Dendritic cell treated with granulocyte-macrophage colony-stimulating factor and Interleukin-4, amounts not matched to agents 40 ng/mL and 50 ng/mL, for 4 days (primary cell): Measurements from ENCODE around the gene FAM229B.
"Not testable (repeated sequence)": the region's sequence is repeated elsewhere in the genome, so short reads cannot be mapped to it uniquely, and the experiment has no call there.

Source experiments
- H3K27ac Mint-ChIP-seq: one replicate; pipeline ENCODE4 v1.8.0; 2022; ENCODE audit warnings: mild to moderate bottlenecking, mixed read lengths
- H3K27me3 Mint-ChIP-seq: one replicate; pipeline ENCODE4 v1.8.0; 2022; ENCODE audit warnings: mild to moderate bottlenecking, mixed read lengths
- H3K36me3 Mint-ChIP-seq: one replicate; pipeline ENCODE4 v1.8.0; 2022; ENCODE audit warnings: low read depth, mixed read lengths
- H3K4me1 Mint-ChIP-seq: one replicate; pipeline ENCODE4 v1.8.0; 2022; ENCODE audit warnings: low read depth, mixed read lengths
- H3K4me3 Mint-ChIP-seq: one replicate; pipeline ENCODE4 v1.8.0; 2022; ENCODE audit warnings: mild to moderate bottlenecking, moderate library complexity, mixed read lengths
- H3K9me3 Mint-ChIP-seq: one replicate; pipeline ENCODE4 v1.8.0; 2022; ENCODE audit warnings: mixed read lengths
- intact Hi-C: fragments of 100-400 bp; cut with micrococcal nuclease; formaldehyde crosslinking; loops from one replicate; pipeline ENCODE4 v1.15.0; 2022

FAM229B gene

GRCh38 chr6:112087916-112088315 is 525 bp downstream of the FAM229B start:
- H3K27ac Mint-ChIP-seq, result no peak overlapping the region
- intact Hi-C loops, result loop anchor here (1.0 kb wide), 1 partner anchor 75 kb away; no protein-coding TSS in a partner anchor
- no peaks in the 10 kb centered on the region for H3K9me3 Mint-ChIP-seq
- no peak overlapping the region for H3K4me3 Mint-ChIP-seq
- H3K36me3 Mint-ChIP-seq, result no peaks in the 10 kb centered on the region
- H3K27me3 Mint-ChIP-seq, result peaks cover 8% of the 10 kb centered on the region
- peaks cover 17% of the 10 kb centered on the region for H3K4me1 Mint-ChIP-seq

GRCh38 chr6:112096901-112097300 is 9.5 kb downstream of the FAM229B start:
- peaks cover 4% of the 10 kb centered on the region for H3K4me1 Mint-ChIP-seq
- H3K27me3 Mint-ChIP-seq, result peaks cover 7% of the 10 kb centered on the region
- intact Hi-C loops, result no loop called here
- H3K36me3 Mint-ChIP-seq, result no peaks in the 10 kb centered on the region
- no peak overlapping the region for H3K4me3 Mint-ChIP-seq
- no peaks in the 10 kb centered on the region for H3K9me3 Mint-ChIP-seq
- H3K27ac Mint-ChIP-seq, result no peak overlapping the region

- H3K4me3 Mint-ChIP-seq, result no peak overlapping the region
- no peaks in the 10 kb centered on the region for H3K4me1 Mint-ChIP-seq
- H3K36me3 Mint-ChIP-seq, result no peaks in the 10 kb centered on the region
- peaks cover 14% of the 10 kb centered on the region for H3K27me3 Mint-ChIP-seq
- intact Hi-C loops, result no loop called here
- peaks cover 9% of the 10 kb centered on the region for H3K9me3 Mint-ChIP-seq
- H3K27ac Mint-ChIP-seq, result no peak overlapping the region
These were observed 13.2 kb downstream of the FAM229B start for GRCh38 chr6:112100561-112100960.

- H3K27me3 Mint-ChIP-seq, result peaks cover 24% of the 10 kb centered on the region
- intact Hi-C loops, H3K4me3 Mint-ChIP-seq, H3K4me1 Mint-ChIP-seq, H3K36me3 Mint-ChIP-seq, H3K27ac Mint-ChIP-seq, H3K9me3 Mint-ChIP-seq: not testable (repeated sequence)
These were observed 18.6 kb downstream of the FAM229B start for GRCh38 chr6:112106026-112106425.

GRCh38 chr6:112106562-112106961 is 19.2 kb downstream of the FAM229B start:
- no peak overlapping the region for H3K4me3 Mint-ChIP-seq
- no peaks in the 10 kb centered on the region for H3K36me3 Mint-ChIP-seq
- intact Hi-C loops, result no loop called here
- no peak overlapping the region for H3K27ac Mint-ChIP-seq
- H3K9me3 Mint-ChIP-seq, result peaks cover 9% of the 10 kb centered on the region
- no peaks in the 10 kb centered on the region for H3K4me1 Mint-ChIP-seq
- peaks cover 25% of the 10 kb centered on the region for H3K27me3 Mint-ChIP-seq

GRCh38 chr6:112109262-112109661 is 21.9 kb downstream of the FAM229B start:
- H3K9me3 Mint-ChIP-seq, result peaks cover 9% of the 10 kb centered on the region
- intact Hi-C loops, result no loop called here
- H3K4me3 Mint-ChIP-seq, result no peak overlapping the region
- peaks cover 9% of the 10 kb centered on the region for H3K4me1 Mint-ChIP-seq
- H3K27ac Mint-ChIP-seq, result no peak overlapping the region
- H3K27me3 Mint-ChIP-seq, result peaks cover 39% of the 10 kb centered on the region
- H3K36me3 Mint-ChIP-seq, result no peaks in the 10 kb centered on the region

GRCh38 chr6:112113431-112113830 is 26.0 kb downstream of the FAM229B start:
- no peaks in the 10 kb centered on the region for H3K36me3 Mint-ChIP-seq
- intact Hi-C loops, result no loop called here
- H3K9me3 Mint-ChIP-seq, result no peaks in the 10 kb centered on the region
- H3K4me1 Mint-ChIP-seq, result peaks cover 32% of the 10 kb centered on the region
- H3K27me3 Mint-ChIP-seq, result peaks cover 40% of the 10 kb centered on the region
- H3K4me3 Mint-ChIP-seq, result no peak overlapping the region
- no peak overlapping the region for H3K27ac Mint-ChIP-seq

- H3K27ac Mint-ChIP-seq, result no peak overlapping the region
- no peak overlapping the region for H3K4me3 Mint-ChIP-seq
- H3K4me1 Mint-ChIP-seq, result peaks cover 32% of the 10 kb centered on the region
- H3K36me3 Mint-ChIP-seq, result no peaks in the 10 kb centered on the region
- intact Hi-C loops, result no loop called here
- peaks cover 40% of the 10 kb centered on the region for H3K27me3 Mint-ChIP-seq
- H3K9me3 Mint-ChIP-seq, result no peaks in the 10 kb centered on the region
These were observed 26.5 kb downstream of the FAM229B start for GRCh38 chr6:112113918-112114317.

- H3K4me1 Mint-ChIP-seq, result peaks cover 32% of the 10 kb centered on the region
- no peaks in the 10 kb centered on the region for H3K9me3 Mint-ChIP-seq
- H3K4me3 Mint-ChIP-seq, result no peak overlapping the region
- no peaks in the 10 kb centered on the region for H3K36me3 Mint-ChIP-seq
- peaks cover 39% of the 10 kb centered on the region for H3K27me3 Mint-ChIP-seq
- intact Hi-C loops, result no loop called here
- no peak overlapping the region for H3K27ac Mint-ChIP-seq
These were observed 27.3 kb downstream of the FAM229B start for GRCh38 chr6:112114577-112115223.

GRCh38 chr6:112116221-112116620 is 28.8 kb downstream of the FAM229B start:
- no peak overlapping the region for H3K4me3 Mint-ChIP-seq
- intact Hi-C loops, result no loop called here
- peaks cover 41% of the 10 kb centered on the region for H3K27me3 Mint-ChIP-seq
- peaks cover 32% of the 10 kb centered on the region for H3K4me1 Mint-ChIP-seq
- H3K36me3 Mint-ChIP-seq, result no peaks in the 10 kb centered on the region
- no peaks in the 10 kb centered on the region for H3K9me3 Mint-ChIP-seq
- H3K27ac Mint-ChIP-seq, result no peak overlapping the region

GRCh38 chr6:112117554-112117953 is 30.2 kb downstream of the FAM229B start:
- Mint-ChIP-seq H3K4me1 (peaks cover 29% of the 10 kb centered on the region), H3K36me3 (no peaks in the 10 kb centered on the region), H3K4me3 (no peak overlapping the region), H3K27ac (peak overlapping the region; percentile 10), H3K9me3 (no peaks in the 10 kb centered on the region), H3K27me3 (peaks cover 41% of the 10 kb centered on the region)
- intact Hi-C loops, result no loop called here

- Mint-ChIP-seq H3K4me1 (peaks cover 32% of the 10 kb centered on the region), H3K36me3 (no peaks in the 10 kb centered on the region), H3K4me3 (no peak overlapping the region), H3K27me3 (peaks cover 41% of the 10 kb centered on the region), H3K27ac (peak overlapping the region; percentile 10), H3K9me3 (no peaks in the 10 kb centered on the region)
- intact Hi-C loops, result no loop called here
These were observed 30.6 kb downstream of the FAM229B start for GRCh38 chr6:112118034-112118433.

- Mint-ChIP-seq H3K27me3 (peaks cover 52% of the 10 kb centered on the region), H3K27ac (no peak overlapping the region), H3K4me3 (no peak overlapping the region), H3K9me3 (no peaks in the 10 kb centered on the region), H3K36me3 (no peaks in the 10 kb centered on the region), H3K4me1 (peaks cover 20% of the 10 kb centered on the region)
- intact Hi-C loops, result no loop called here
These were observed 35.4 kb downstream of the FAM229B start for GRCh38 chr6:112122756-112123155.

GRCh38 chr6:112123982-112124381 is 36.6 kb downstream of the FAM229B start:
- H3K4me1 Mint-ChIP-seq, result peaks cover 17% of the 10 kb centered on the region
- no peaks in the 10 kb centered on the region for H3K9me3 Mint-ChIP-seq
- no peak overlapping the region for H3K27ac Mint-ChIP-seq
- intact Hi-C loops, result no loop called here
- H3K27me3 Mint-ChIP-seq, result peaks cover 57% of the 10 kb centered on the region
- no peaks in the 10 kb centered on the region for H3K36me3 Mint-ChIP-seq
- no peak overlapping the region for H3K4me3 Mint-ChIP-seq

- Mint-ChIP-seq H3K27me3 (peaks cover 60% of the 10 kb centered on the region), H3K36me3 (no peaks in the 10 kb centered on the region), H3K27ac (no peak overlapping the region), H3K4me3 (no peak overlapping the region), H3K4me1 (peaks cover 6% of the 10 kb centered on the region), H3K9me3 (no peaks in the 10 kb centered on the region)
- intact Hi-C loops, result no loop called here
These were observed 40.8 kb downstream of the FAM229B start for GRCh38 chr6:112128208-112128607.
